Tibial nerve (tissue), 4 donors: Measurements from ENCODE around the gene ING3. TPM values are rescaled to one million over a fixed set of nuclear protein-coding genes. Genes with fewer than 3 reads are reported as not detected.

Experiments used
- DNase-seq, 2 donors: peaks; one replicate each; pipeline ENCODE4 v3.0.0-alpha.2; 2019; ENCODE audit warnings: low spot score in 2 of 2
- H3K27ac ChIP-seq, 4 donors: fragments of 200-600 bp; sonication (generic) in 3 of 4; one replicate each; pipeline ENCODE4 v1.5.1; 2017 to 2019; ENCODE audit warnings: mild to moderate bottlenecking in 1 of 4
- H3K27me3 ChIP-seq, 2 donors: fragments of 200-600 bp; sonication (generic) in 1 of 2; one replicate each; pipeline versions ENCODE4 v1.5.1 to v1.6.0; 2017 to 2019
- H3K36me3 ChIP-seq, 3 donors: fragments of 200-600 bp; sonication (generic); one replicate each; pipeline ENCODE4 v1.5.1; 2018 to 2019
- H3K4me1 ChIP-seq, 4 donors: fragments of 200-600 bp; sonication (generic) in 3 of 4; one replicate each; pipeline ENCODE4 v1.5.1; 2017 to 2019
- H3K4me3 ChIP-seq, 4 donors: fragments of 200-600 bp; sonication (generic) in 3 of 4; one replicate each; pipeline ENCODE4 v1.5.1; 2017 to 2019; ENCODE audit warnings: mild to moderate bottlenecking in 1 of 4, moderate library complexity in 1 of 4
- H3K9me3 ChIP-seq, 4 donors: fragments of 200-600 bp; sonication (generic) in 3 of 4; one replicate each; pipeline ENCODE4 v1.5.1; 2017 to 2019
- EP300 ChIP-seq, 2 donors: sonication (generic); formaldehyde crosslinking; IDR thresholded peaks; one replicate each; pipeline ENCODE4 v1.6.1; 2017; ENCODE audit warnings: antibody characterized with exemption in 2 of 2, mild to moderate bottlenecking in 1 of 2
- POLR2A ChIP-seq, 2 donors: fragments of 450-650 bp; IDR thresholded peaks; one replicate each; pipeline ENCODE4 v1.6.1; 2017; ENCODE audit warnings: antibody characterized with exemption in 2 of 2, mild to moderate bottlenecking in 2 of 2, moderate library complexity in 2 of 2
- whole genome bisulfite sequencing, 2 donors: methylation state at CpG; one replicate each; pipeline ENCODE4 v1.1.5; 2018; 5-methylcytosine and 5-hydroxymethylcytosine counted together
- total RNA-seq, 4 donors: library from RNA; depleted of rRNA; stranded (reverse); fragments of >200 nt; gene quantifications; one replicate each; pipeline ENCODE4 v1.1.0, GENCODE V29; 2016
- TF ChIP-seq, protein P1 (sequence below), 5 experiments: fragments of 200-600 bp in 3 of 5; fragments of 450-650 bp in 2 of 5; sonication (generic) in 3 of 5; IDR thresholded peaks; one replicate each; pipeline ENCODE4 v1.5.1; 2016 to 2019; ENCODE audit warnings: antibody characterized with exemption in 5 of 5, mild to moderate bottlenecking in 3 of 5, moderate library complexity in 2 of 5

ING3 gene
- total RNA-seq, 4 donors from 2014 or later = 9.4 to 21.3 (median 11.4) TPM

DNA sequence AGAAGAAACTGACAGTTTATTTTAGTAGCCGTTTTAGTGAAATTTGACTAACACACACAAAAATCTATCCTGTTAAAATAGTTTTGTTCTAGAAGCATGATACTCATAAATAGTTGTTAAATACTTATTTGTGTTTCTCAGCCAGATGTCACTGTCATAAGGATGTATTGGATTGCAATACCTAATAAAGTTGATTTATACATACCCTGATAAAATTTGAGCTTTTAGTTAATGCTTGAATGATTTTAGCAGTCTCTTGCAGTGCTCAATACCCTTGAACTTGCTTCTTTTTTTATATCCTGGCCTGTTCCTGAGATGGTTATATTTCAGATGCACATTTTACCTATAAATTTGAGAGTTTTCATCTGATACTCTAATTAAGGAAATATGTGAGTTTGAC lies 10.1 kb downstream of the ING3 start:
- Histone ChIP-seq H3K36me3 (peaks cover 0 to 40% (median 0%) of the 10 kb centered on the region in 3 donors), H3K9me3 (no peaks in the 10 kb centered on the region), H3K27me3 (no peaks in the 10 kb centered on the region), H3K4me3 (no peak overlapping the region), H3K27ac (no peak overlapping the region), H3K4me1 (peaks cover 0 to 13% (median 0%) of the 10 kb centered on the region in 4 donors)
- TF ChIP-seq EP300 (IDR thresholded peaks at IDR 0.05) = no peak
- 70 to 85% methylated on average over 1 of the region's 1 CpG for WGBS, 2 donors
- DNase-seq = no peak

DNA sequence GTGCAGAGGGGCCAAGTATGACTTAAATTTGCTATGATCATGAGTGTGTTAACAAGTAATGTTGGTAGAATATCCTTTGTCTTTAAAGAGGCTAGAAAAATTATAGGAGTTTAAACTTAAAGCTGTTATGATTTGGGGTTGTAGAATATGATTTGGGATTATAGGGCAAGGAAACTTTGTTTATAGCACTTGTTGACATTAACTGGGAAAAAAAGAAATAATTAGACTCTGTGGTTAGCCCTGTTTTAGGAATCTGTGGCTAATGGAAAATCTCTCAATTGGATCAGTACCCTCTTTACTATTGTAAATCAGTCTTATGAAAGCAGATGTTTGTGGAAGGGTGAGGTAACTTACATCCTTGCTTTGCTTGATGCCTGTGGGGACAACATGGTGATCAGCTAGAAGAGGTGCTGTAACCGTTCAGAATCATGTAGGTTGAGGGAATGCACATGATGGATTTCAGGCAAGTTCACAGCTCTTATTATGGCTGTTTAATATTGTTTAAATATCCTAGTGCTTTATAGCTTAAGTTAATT lies 11.1 kb downstream of the ING3 start:
- DNase-seq = no peak
- no peaks in the 10 kb centered on the region for H3K27me3 ChIP-seq
- no peaks in the 10 kb centered on the region for H3K9me3 ChIP-seq
- TF ChIP-seq POLR2A (IDR thresholded peaks at IDR 0.05) (no peak), EP300 (IDR thresholded peaks at IDR 0.05) (no peak)
- TF ChIP-seq, protein P1, sequence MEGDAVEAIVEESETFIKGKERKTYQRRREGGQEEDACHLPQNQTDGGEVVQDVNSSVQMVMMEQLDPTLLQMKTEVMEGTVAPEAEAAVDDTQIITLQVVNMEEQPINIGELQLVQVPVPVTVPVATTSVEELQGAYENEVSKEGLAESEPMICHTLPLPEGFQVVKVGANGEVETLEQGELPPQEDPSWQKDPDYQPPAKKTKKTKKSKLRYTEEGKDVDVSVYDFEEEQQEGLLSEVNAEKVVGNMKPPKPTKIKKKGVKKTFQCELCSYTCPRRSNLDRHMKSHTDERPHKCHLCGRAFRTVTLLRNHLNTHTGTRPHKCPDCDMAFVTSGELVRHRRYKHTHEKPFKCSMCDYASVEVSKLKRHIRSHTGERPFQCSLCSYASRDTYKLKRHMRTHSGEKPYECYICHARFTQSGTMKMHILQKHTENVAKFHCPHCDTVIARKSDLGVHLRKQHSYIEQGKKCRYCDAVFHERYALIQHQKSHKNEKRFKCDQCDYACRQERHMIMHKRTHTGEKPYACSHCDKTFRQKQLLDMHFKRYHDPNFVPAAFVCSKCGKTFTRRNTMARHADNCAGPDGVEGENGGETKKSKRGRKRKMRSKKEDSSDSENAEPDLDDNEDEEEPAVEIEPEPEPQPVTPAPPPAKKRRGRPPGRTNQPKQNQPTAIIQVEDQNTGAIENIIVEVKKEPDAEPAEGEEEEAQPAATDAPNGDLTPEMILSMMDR (IDR thresholded peaks at IDR 0.05) = no peak
- no peak overlapping the region for H3K27ac ChIP-seq
- H3K4me1 ChIP-seq = peaks cover 0 to 13% (median 0%) of the 10 kb centered on the region in 4 donors
- 67 to 85% methylated on average over 1 of the region's 1 CpG for WGBS, 2 donors
- peaks cover 0 to 40% (median 0%) of the 10 kb centered on the region in 3 donors for H3K36me3 ChIP-seq
- H3K4me3 ChIP-seq = no peak overlapping the region

DNA sequence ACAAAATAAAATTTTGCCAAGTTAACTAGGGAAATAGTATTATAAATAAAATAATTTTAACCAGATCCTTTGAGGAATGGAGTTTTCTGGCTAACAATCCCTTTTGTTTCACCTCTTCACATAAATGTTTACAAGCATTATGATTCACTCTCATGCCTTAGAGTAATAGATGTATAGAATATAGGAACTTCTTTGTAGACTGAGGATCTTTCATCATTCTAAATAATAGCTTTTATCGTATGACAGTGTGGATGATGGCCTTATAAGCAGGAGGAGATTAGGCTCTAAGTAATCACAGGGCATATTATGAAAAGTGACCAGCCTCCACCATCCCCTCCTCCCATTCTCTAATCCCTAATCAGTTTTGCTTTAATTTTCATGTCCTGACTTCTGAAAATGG lies 13.5 kb downstream of the ING3 start:
- H3K4me1 ChIP-seq = peaks cover 0 to 13% (median 0%) of the 10 kb centered on the region in 4 donors
- no peak for TF ChIP-seq POLR2A (IDR thresholded peaks at IDR 0.05)
- no peaks in the 10 kb centered on the region for H3K27me3 ChIP-seq
- H3K4me3 ChIP-seq = no peak overlapping the region
- WGBS, 2 donors = 61 to 73% methylated on average over 1 of the region's 1 CpG
- DNase-seq = no peak
- H3K36me3 ChIP-seq = peaks cover 0 to 47% (median 8%) of the 10 kb centered on the region in 3 donors
- no peaks in the 10 kb centered on the region for H3K9me3 ChIP-seq
- no peak overlapping the region for H3K27ac ChIP-seq

DNA sequence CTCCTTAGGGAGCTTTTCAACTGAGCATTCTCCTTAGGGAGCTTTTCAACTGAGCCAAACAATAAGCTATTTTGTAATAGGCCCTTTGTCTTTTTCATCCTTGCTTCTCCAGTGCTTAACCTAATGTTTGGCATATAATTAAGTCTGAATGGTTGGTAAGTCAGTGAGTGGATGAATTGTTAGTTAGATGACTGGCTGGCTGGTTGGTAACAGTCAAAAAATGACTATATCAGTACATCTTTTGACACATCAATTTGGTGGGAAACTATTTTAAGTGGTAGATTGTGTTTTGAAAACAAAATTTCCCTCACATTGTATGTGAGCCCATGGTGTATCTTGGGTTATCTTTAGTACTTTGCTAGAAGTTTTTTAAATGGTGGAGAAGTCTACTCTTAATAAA lies 16.4 kb downstream of the ING3 start:
- Histone ChIP-seq H3K27me3 (no peaks in the 10 kb centered on the region), H3K27ac (no peak overlapping the region), H3K9me3 (no peaks in the 10 kb centered on the region), H3K4me1 (peaks cover 0 to 6% (median 0%) of the 10 kb centered on the region in 4 donors), H3K4me3 (no peak overlapping the region), H3K36me3 (peaks cover 0 to 72% (median 15%) of the 10 kb centered on the region in 3 donors)
- no peak for TF ChIP-seq POLR2A (IDR thresholded peaks at IDR 0.05)
- TF ChIP-seq EP300 (IDR thresholded peaks at IDR 0.05) = no peak
- TF ChIP-seq, protein P1 (IDR thresholded peaks at IDR 0.05) = no peak
- no peak for DNase-seq

DNA sequence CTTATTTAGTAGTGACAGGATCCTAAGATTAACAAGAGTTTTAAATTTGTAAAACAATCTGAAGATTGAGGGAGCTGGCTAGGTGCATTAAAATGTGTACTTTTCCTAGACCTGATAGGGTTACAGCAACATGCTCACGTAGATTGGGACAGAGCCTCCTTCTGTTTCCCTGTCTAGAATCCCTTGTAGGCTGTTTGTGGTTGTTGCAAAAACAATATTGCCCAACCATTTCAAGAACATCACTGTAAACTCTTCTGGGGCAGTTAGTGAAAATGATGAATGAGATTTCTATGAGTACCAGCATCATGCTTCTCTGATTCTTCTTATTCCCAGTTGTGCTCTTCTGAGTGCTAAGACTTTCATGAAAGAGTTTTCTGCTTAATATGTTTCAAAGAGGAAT lies 23.3 kb downstream of the ING3 start:
- Histone ChIP-seq H3K36me3 (peaks cover 0 to 70% (median 16%) of the 10 kb centered on the region in 3 donors), H3K27ac (peak overlapping the region in 1 of 4 donors; percentile 4), H3K9me3 (no peaks in the 10 kb centered on the region), H3K4me1 (peaks cover 0 to 3% (median 0%) of the 10 kb centered on the region in 4 donors), H3K27me3 (no peaks in the 10 kb centered on the region), H3K4me3 (no peak overlapping the region)
- WGBS, 2 donors = 23 to 41% methylated on average over 1 of the region's 1 CpG
- TF ChIP-seq, protein P1 (IDR thresholded peaks at IDR 0.05) = no peak
- TF ChIP-seq EP300 (IDR thresholded peaks at IDR 0.05) = peak in 1 of 2 donors; percentile 52
- DNase-seq = no peak

DNA sequence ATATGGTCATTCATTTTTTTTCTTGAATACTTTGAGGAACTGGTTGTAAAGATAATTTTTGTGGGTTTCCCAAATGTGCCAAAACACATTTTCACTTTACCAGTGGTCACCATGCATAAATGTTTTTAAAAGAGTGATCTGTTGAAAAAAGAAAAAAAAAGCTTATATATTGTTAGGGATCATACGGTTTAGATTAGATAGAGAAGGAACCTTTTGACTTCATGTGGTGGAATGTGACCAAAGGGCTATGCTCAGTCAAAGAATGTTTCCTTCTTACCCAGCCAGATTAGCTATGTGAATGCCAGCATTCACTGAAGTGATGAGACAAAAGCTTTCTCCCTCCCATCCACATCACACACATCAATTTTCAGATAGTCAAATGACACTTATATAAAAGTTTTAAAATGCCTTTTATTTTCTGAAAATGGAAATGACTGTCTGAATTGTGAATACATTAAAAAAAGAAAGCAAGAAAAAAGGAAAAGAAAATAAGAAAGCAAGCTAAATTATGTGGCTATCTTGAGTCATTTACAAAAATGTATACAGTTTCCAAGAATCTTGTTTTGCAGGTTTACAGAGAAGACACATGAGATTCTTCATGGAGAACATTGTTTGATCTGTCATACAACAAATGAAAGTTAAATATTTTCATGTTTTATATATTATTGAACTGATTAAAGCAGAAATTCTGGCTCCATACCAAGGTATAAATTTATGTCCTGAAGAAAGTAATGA lies 29.4 kb downstream of the ING3 start:
- Histone ChIP-seq H3K27ac (no peak overlapping the region), H3K27me3 (no peaks in the 10 kb centered on the region), H3K9me3 (no peaks in the 10 kb centered on the region), H3K36me3 (peaks cover 0 to 10% (median under 1%) of the 10 kb centered on the region in 3 donors), H3K4me1 (peaks cover 0 to 6% (median 0%) of the 10 kb centered on the region in 4 donors), H3K4me3 (no peak overlapping the region)
- no peak for DNase-seq
- WGBS, 2 donors = 0 to 2% methylated on average over 1 of the region's 1 CpG
- no peak for TF ChIP-seq EP300 (IDR thresholded peaks at IDR 0.05)
- TF ChIP-seq, protein P1 (IDR thresholded peaks at IDR 0.05) = no peak
- no peak for TF ChIP-seq POLR2A (IDR thresholded peaks at IDR 0.05)
